HUDEP-2 (cell line): Measurements from ENCODE around the gene SLC29A2.

Experiments used
- DNase-seq, 76 experiments: peaks; one replicate each; lab custom pipeline; 2025; ENCODE audit not compliant: unreplicated experiment in 76 of 76; lab: John Stamatoyannopoulos, UW

SLC29A2 gene

DNA sequence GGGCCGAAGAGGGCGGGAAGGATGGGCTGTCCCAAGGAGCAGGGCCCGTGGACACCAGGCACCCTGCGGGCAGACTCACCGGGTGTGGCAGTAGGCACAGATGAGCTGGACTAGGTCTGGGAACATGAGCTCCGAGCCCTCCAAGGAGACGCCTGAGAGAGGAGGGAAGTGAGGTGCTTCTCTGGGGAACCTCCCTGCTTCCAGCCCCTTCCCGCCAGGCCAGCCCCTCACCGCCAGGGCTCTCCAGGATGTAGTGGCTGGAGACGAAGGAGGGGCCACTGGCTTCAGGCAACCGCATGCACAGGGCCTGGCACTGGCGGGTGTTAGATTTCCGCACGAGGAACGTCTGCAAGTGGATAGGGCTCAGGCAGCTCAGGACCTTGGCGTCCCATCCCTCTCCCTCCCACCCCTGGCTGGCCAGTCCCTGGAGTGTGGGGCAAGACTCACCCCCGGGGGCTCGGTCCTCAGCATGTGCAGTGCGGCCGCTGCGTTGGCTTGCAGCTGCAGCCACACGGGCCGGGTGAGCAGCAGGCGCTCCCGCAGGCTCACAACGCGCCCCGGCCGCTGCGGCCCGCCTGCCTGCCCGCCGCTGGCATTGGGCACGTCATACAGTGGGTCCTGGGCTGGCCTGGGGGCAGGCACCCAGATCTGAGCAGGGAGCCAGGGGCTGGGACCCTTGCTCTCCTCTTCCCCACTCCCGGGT lies 35.9 kb downstream of the SLC29A2 start:
- no peak for DNase-seq

GRCh38 chr11:66334605-66335442 lies 36.7 kb downstream of the SLC29A2 start:
- no peak for DNase-seq

DNA sequence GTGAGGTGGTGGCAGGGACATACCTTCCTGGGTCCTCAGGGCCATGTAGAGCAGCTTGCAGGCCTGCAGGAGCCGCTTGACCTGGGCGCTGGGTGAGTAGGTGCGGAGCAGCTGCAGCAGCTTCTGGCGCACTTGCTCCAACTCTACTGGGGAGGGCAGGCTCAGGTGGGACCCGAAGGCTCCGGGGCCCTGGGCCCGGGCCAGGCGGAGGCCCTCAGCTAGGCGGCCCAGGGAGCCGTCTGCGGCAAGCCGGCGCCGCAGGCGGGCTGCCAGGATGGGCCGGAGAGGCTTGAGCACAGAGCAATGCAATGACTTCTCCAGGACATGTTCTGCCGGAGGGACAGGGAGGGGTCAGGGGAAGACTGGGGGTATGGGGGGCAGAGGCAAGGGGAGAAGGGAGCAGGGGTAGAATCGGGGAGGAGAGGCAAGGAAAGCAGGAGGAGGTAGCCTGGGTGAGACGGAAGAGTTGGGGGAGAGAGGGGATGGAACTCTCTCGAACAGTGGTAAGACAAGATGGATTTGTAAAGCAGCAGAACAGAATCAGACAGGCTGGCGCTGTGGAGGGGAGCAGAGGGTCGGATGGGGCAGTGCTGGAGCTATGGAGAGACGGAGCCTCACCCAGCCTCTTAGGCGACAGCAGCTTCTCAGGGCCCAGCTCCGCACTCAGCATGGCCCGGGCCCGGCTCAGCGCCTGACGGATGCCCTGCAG lies 37.5 kb downstream of the SLC29A2 start:
- no peak for DNase-seq

DNA sequence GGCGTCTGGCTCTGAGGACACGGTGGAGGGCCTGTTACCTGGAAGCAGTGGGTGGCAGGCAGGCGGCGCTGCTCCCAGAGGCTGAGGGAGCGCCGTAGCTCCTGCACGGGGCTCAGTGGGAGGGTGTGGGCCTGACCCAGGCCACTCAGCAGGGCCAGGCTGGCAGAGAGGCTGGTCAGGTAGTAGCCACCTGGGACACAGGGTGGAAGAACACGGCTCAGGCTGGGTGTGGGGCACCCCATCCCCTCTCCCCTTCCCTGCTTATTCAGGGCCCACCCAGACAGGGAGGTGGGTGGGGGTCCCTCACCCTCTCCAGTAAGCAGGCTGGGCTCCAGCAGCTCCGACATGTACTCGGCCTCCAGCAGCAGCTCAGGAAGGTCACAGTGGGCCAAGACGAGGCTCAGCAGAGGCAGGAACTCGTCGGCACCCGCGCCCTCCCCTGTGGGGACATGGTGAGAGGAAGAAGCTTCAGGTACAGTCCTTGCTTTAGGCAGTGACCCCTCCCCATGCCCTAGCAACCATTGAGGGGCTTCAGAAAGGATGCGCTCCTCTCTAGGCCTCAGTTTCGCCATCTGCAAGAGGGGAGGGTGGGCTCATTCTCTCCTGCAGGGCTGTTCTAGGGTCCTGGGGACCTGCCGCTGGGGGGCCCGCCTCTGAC lies 38.2 kb downstream of the SLC29A2 start:
- no peak for DNase-seq

GRCh38 chr11:66332371-66333219 lies 39.0 kb downstream of the SLC29A2 start:
- DNase-seq: no peak

GRCh38 chr11:66331542-66332370 lies 39.8 kb downstream of the SLC29A2 start:
- DNase-seq: no peak

DNA sequence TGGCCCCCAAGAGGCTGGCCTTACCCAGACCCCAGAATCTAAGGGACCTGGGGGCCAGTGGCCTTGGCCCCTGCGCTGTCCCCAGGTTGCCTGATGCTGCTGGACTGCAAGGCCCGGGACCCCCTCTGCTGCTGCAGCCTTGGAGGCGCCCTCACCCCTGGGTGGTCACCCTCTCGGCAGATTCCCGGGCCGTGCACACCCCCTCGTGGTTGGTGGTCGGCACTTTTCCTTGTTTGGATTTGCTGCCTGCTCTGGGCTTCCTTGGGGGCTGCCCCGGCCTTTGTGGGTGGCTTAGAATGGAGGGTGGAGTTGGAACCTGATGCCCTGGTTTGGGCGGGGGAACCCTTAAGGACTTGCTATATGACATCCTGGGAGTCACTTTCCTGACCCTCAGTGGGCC lies 40.6 kb downstream of the SLC29A2 start:
- DNase-seq: no peak

GRCh38 chr11:66329165-66329673 lies 42.3 kb downstream of the SLC29A2 start:
- no peak for DNase-seq

DNA sequence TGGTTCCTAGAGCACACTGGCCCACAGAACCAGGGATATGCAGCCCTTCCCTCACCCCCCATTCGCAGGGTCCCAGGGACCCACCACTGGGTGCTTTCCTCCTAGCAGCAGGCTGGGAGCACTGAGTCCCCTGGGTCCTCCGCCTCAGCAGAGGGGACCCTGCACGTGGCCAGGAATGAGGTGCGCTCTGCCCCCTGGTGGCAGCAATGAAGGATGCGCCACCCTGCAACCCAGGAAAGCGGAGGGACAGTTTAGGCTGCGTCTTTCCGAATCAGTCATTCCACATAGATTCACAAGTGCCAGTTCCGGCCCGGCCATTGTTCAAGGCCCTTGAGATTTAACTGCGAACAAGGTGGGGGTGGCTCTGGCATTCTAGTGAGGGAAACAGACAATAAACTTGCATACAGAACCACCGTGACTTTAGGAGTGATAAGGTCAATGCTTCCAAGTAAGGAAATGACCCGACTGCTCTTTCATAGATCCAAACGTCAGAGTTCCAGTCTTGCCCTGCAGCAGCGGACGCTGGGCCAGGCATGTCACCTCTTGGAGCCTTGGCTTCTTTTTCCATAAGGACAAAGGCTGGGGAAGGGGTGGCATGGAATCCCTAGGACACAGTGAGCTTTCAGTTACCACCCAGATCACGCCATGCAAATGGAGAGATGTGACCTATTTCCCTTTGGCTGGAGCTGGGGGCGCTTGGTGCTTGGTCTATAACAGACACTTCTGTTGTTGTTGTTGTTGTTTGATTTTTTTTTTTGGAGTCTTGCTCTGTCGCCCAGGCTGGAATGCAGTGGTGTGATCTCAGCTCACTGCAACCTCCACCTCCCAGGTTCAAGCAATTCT lies 43.0 kb downstream of the SLC29A2 start:
- DNase-seq: peak in 73 of 76 experiments; percentile 15 to 79 (median 60)

GRCh38 chr11:66328031-66328301 lies 43.6 kb downstream of the SLC29A2 start:
- no peak for DNase-seq

- DNase-seq: no peak
Measured at GRCh38 chr11:66327171-66328030, 44.2 kb downstream of the SLC29A2 start.

GRCh38 chr11:66326261-66327111 lies 45.1 kb downstream of the SLC29A2 start:
- no peak for DNase-seq

DNA sequence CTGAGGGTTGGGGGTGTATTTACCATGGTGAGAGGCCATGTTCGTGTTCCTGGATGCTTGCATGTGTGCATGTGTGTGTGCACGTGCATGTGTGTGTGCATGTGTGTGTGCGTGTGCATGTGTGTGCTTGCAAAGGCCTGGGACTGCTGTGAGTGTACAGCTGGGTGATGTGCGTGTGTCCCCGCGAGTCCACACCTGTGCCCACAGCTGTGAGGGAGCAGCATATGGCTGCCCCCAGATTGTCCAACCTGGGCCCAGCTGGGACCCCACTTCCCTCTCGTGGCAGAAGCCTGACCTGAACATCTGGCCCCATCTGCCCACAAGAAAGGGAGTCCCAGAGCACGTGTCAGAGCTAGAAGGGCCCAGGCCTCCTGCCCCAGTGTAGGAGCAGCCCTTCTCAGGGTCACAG lies 46.3 kb downstream of the SLC29A2 start:
- no peak for DNase-seq

DNA sequence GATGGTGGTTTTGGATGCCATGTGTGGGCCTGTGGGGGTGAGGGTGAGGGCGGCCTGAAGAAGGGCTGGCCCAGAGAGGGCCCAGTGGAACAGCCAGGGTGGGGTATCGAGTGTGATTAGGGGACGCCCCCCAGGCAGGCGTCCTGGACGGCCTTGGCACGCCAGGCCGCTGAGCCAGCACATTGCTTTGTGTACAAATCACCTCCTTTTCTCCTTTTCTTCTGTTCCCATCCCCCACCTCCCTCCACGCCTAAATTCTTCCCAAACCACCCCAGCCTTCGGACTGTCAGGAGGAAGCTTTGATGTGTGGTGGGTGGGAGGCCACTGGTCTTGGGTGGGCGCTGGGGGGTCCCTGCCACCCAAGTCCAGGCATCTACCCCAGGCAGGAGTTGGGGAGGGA lies 46.9 kb downstream of the SLC29A2 start:
- no peak for DNase-seq

DNA sequence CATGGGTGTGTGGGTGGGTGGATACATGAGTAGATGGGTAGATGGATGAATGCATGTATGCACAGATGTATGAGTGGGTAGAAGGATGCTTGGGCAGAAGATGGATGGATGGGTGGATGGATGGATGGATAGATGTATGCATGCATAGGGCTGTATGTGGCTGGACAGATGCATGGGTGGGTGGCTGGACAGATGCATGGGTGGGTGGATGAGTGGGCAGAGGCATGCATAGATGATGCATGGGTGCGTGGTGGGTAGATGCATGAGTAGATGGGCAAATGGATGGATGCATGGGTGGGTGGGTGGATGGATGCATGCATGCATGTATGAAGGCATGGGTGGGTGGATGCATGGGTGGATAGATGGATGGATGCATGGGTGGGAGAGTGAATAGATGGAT lies 47.9 kb downstream of the SLC29A2 start:
- DNase-seq: no peak

DNA sequence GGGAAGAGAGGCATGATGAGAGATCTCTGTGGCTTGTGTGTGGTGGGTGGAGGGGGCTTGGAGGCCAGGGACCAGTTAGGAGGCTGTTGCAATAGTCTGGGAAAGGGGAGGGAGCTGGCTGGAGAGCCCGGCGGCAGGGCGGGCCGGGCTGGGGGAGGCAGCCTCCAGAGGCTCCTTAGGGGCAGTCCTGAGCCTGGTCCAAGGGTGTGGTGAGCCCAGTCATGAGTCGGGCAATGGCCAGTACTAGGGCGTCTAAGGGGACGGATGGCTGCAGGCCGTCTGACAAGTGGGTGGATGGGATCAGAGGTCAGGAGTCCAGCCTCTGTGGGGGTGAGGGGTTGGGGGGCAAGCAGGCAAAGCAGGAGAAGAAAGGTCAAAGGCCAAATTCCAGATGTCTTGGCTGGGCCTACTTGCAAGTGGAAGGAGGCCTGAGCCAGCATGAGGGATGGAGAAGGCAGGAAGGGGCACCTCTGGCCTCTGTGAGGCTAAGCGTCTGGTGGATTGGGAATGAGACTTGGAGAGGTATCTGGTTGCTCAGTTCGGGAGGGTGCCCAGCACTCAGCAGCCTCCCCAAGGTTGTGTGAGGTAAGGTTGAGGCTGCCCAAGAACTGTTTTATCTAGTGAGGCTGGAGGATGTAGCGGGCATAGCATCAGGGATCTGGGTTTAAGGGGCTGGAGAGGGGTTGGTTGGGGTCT lies 48.7 kb downstream of the SLC29A2 start:
- no peak for DNase-seq
